Measurements from ENCODE around the gene FBXO15. TPM values are rescaled to one million over a fixed set of nuclear protein-coding genes. Genes with fewer than 3 reads are reported as not detected.

FBXO15 gene
- total RNA-seq, 1 experiment from 2014 or later, result 0.39 TPM

- 0 out of 5 replicates have a peak overlapping the region, but pooled peaks of 1 of the 2 experiments have one; percentile 33 for H3K4me3 Mint-ChIP-seq
- Histone ChIP-seq H3T11ph (ENCODE audit: low read length) (no peak overlapping the region), H3K27me3 (ENCODE audit: insufficient read depth, low read length) (no peaks in the 10 kb centered on the region), H3K14ac (ENCODE audit: insufficient read depth, low read length) (no peak overlapping the region), H4K91ac (ENCODE audit: insufficient read length, low read depth, low read length) (no peak overlapping the region), H3K23me2 (ENCODE audit: insufficient read length, low read depth, low read length, poor library complexity, severe bottlenecking) (no peaks in the 10 kb centered on the region), H2BK20ac (ENCODE audit: low read depth, low read length, poor library complexity, severe bottlenecking) (no peak overlapping the region), H4K5ac (ENCODE audit: insufficient read length, low read depth, low read length) (no peak overlapping the region), H3K79me2 (ENCODE audit: insufficient read depth, low read length) (no peaks in the 10 kb centered on the region), H4K20me1 (ENCODE audit: control insufficient read depth, insufficient read depth, insufficient read length) (no peaks in the 10 kb centered on the region), H2BK12ac (ENCODE audit: insufficient read length, low read depth, low read length) (no peak overlapping the region), H3K27ac (ENCODE audit: insufficient read length, low read depth, low read length) (peak overlapping the region; percentile 41), H3K4me2 (ENCODE audit: insufficient read depth, insufficient read length, low read length) (peak overlapping the region; percentile 36), H3K4me1 (ENCODE audit: insufficient read depth, low read length) (peaks cover 9% of the 10 kb centered on the region), H3K9ac (ENCODE audit: extremely low read depth, insufficient read length, low read length) (no peak overlapping the region), H3K23ac (ENCODE audit: insufficient read length, low read depth, low read length) (no peak overlapping the region), H3K9me3 (ENCODE audit: control insufficient read depth, low read depth, low read length) (peaks cover 8% of the 10 kb centered on the region), H2BK5ac (ENCODE audit: insufficient read length, low read length) (no peak overlapping the region), H2AFZ (ENCODE audit: low read length) (no peak overlapping the region), H2BK15ac (ENCODE audit: low read depth, low read length) (no peak overlapping the region), H3K18ac (ENCODE audit: insufficient read length, low read depth, low read length) (no peak overlapping the region), H2AK5ac (ENCODE audit: insufficient read length, low read length) (no peak overlapping the region), H3K79me1 (ENCODE audit: insufficient read depth, low read depth, low read length, poor library complexity, severe bottlenecking) (no peaks in the 10 kb centered on the region), H3K56ac (ENCODE audit: insufficient read length, low read depth, low read length) (no peak overlapping the region), H3K4ac (ENCODE audit: low read depth, low read length) (no peak overlapping the region), H4K8ac (replicated peaks; ENCODE audit: insufficient read length, low read depth, low read length) (no peak overlapping the region), H2BK120ac (ENCODE audit: low read depth, low read length, poor library complexity, severe bottlenecking) (no peak overlapping the region)
- no CpG with 5 or more reads among the region's 1 CpG for WGBS (ENCODE audit: extremely low coverage, insufficient read length, low lambda C conversion rate)
- H3K4me1 Mint-ChIP-seq, result peaks cover 38 to 42% of the 10 kb centered on the region in 2 experiments
- DNase-seq, result no peak
- no peak for TF ChIP-seq CTCF (conservative IDR thresholded peaks at IDR 0.05)
- peak overlapping the region in 1 of 3 experiments; percentile 64; a peak in 2 of 7 replicates for H3K27ac Mint-ChIP-seq
- H3K36me3 Mint-ChIP-seq (ENCODE audit: insufficient read depth in 1 of 3, low read depth in 3 of 3), result peaks cover 13 to 38% (median 14%) of the 10 kb centered on the region in 3 experiments
- H3K9me3 Mint-ChIP-seq, result peaks cover 30 to 33% of the 10 kb centered on the region in 2 experiments
- H3K27me3 Mint-ChIP-seq (ENCODE audit: low read depth), result no peaks in the 10 kb centered on the region
These were observed 33.5 kb downstream of the FBXO15 start for GRCh38 chr18:74114116-74114515.

Data from H9 (cell line).